IPS DF 4.7 (cell line): ENCODE results near the gene TERB1.

Experiments
- DNase-seq: peaks from one replicate; pipeline ENCODE4 v3.0.0-alpha.2; 2013; ENCODE audit warnings: low spot score; ENCODE audit errors: extremely low read depth

Gene TERB1

GRCh38 chr16:66801320-66802105, at the start of gene TERB1:
TERB1 (minus strand) TSS chr16:66801584; CDS start chr16:66796798, 4,786 bp downstream.
- DNase-seq = no peak

DNA sequence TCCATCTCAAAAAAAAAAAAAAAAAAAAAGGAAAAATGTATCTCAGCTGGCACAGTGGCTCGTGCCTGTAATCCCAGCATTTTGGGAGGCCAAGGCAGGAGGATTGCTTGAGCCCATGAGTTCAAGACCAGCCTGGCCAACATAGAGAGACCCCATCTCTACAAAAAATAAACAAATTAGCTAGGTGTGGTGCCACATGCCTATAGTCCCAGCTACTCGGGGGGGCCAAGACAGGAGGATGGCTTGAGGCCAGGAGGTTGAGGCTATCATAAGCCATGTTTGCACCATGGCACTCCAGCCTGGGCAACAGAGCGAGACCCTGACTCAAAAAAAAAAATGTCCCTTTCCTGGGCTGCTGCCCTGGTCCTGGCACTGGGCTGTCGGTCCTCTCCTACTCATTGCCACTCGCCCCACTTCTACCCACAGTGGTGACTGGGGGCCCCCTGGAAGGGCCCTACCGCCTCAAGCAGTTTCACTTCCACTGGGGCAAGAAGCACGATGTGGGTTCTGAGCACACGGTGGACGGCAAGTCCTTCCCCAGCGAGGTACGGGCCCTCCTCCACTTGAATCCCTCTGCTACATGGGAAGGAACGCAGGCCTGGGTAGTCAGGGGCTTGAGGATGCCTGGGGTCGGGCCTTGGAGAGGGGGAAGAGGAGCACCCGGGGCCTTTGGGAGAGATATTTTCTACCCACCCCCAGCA, 48.9 kb upstream of the TERB1 start:
- DNase-seq = no peak

- DNase-seq = no peak
Measured at GRCh38 chr16:66849549-66849948, 48.2 kb upstream of the TERB1 start.

DNA sequence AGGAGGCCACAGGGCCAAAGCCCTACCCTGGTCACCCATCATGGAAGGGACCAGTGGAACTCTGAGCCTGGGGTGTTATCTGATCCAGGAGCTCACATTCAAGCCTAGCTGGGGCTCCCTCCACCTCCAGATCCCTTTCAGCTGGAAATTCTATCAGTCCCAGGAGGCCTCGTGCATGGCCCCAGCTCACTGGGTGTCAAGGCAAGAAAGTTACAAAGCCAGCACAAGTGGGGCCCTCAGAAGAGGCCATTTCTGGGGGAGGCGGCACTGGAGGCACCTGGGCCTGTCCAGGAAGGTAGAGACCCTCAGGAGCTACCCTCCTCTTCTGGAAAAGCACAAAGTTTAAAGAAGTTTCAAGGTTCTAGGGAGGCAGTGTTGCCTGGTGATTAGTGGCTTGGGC, 47.6 kb upstream of the TERB1 start:
- DNase-seq = no peak

- no peak for DNase-seq
Measured at GRCh38 chr16:66848172-66848571, 46.8 kb upstream of the TERB1 start.

GRCh38 chr16:66847533-66848067, 46.2 kb upstream of the TERB1 start:
- no peak for DNase-seq

- DNase-seq = no peak
Measured at GRCh38 chr16:66846831-66847230, 45.4 kb upstream of the TERB1 start.

DNA sequence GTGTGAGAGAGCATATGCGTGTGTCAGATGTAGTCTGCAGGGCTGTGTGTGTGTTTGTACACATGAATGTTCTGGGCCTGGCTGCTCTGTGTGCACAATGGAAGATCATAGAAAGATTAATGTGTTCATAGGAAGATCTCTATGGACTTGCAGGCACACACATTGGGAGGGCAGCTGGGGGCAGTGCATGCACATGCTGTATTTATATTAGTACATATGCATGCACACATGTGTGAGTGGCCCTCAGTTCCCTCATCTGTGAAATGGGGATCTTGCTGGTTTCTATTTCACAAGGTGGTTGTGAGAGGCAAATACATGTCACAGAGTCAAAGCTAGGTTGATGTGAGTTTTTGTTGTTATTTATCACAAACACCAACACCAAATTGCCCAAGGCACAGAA, 44.9 kb upstream of the TERB1 start:
- no peak for DNase-seq

GRCh38 chr16:66845791-66846221, 44.4 kb upstream of the TERB1 start:
- DNase-seq = no peak

- DNase-seq = no peak
Measured at GRCh38 chr16:66845080-66845410, 43.7 kb upstream of the TERB1 start.

DNA sequence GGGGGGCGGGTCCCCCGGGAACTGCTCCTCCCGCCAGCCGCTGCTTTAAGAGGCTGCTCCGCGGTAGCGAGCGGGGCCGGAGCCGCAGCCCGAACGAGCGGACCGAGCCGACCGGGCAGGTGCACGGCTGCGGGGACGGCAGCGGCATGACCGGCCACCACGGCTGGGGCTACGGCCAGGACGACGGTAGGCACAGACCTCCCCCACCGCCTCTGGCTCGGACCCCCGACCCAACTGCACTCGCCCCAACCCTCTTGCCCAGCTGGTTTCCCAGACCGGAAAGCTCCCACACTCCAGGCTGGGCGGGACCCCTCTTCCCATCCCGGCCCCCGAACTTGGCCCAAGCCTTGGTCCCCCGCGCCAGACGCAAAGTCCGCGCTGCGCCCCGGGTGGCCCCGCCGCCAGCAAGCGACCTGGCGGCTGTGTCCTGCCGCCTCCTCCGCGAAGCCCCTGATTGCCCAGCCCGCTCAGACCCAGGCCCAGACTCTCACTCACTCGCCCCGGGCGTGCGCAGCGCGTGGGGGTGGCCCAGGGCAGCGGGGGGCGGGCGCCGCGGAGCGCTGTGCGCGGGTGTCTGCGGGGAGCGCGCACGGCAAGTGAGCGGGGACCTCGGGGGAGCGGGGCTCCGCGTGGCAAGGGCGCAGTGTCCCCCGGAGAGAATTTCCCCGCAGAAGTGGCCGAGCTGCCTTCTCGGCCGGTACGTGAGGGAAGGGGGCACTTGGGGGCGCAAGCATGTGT, 43.1 kb upstream of the TERB1 start, which contains the start of gene CA7:
Gene CA7 (plus strand): TSS at position 73 of the 738 bp plus-strand sequence. CDS start 74 bp downstream, at position 147.
- DNase-seq = no peak

DNA sequence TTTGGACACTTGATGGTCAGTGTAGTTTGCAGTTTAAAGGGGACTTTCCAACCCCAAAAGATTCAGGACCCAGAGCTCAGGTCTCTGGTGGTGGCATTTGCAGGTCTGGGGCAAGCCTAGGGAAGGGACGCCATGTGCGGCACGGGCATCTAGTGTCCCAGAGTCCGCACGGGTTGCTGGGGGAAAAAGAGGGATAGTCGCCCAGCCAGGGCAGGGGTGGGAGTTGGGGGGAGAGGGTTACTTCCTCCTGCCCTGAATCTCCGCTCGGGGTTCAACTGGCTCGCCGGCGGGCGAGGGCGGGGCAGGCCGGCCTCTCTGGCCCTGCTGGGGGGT, 42.6 kb upstream of the TERB1 start:
- DNase-seq = no peak

DNA sequence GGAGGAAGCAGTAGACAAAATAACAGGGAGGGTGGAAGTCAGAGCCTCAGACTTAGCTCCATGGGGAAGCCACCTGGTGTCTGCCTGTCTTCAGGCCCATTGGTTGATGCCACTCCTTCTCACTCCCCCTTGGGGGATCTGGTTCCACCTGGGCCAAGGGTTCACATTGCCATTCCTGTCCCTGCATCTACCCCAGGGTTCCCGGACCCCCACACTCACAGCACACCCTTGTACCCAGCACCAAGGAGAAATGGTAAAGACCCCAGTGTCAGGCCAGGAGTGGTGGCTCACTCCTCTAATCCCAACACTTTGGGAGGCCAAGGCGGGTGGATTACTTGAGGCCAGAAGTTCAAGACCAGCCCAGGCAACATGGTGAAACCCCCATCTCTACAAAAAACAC, 41.8 kb upstream of the TERB1 start:
- DNase-seq = no peak

GRCh38 chr16:66842765-66843164, 41.4 kb upstream of the TERB1 start:
- DNase-seq = no peak

DNA sequence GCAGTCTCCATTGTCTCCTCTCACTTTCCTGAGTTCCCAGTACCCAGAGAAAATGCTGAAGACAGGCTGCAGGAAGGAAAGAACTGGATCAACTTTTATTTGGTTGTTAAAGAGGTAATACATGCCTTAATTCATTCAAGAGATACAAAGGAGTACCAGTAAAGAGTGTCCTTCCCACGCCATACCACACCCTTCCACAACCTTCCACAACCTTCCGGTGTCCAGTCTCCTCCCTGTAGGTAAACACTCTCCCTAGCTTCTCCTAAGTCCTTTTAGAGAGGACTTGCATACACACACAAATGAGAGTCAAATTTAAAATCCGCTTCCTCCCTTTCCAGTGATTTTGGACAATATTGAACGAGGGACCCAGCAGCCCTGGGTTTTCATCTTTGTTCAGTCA, 40.0 kb upstream of the TERB1 start:
- no peak for DNase-seq

DNA sequence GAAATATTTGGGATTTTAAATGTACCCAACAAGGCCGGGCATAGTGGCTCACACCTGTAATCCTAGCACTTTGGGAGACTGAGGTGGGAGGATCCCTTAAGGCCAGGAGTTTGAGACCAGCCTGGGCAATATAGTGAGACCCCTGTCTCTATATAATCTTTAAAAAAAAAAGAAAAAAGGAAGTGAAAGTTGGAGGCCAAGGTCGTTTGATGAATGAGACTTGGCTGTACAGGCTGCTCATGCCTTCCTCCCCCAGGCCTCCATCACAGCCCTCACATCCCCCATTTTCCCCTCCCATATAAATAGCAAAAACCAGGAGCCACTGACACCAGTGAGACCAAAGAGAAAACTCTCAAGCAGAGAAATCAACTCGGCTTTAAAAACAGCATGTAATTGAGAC, 39.5 kb upstream of the TERB1 start:
- no peak for DNase-seq

DNA sequence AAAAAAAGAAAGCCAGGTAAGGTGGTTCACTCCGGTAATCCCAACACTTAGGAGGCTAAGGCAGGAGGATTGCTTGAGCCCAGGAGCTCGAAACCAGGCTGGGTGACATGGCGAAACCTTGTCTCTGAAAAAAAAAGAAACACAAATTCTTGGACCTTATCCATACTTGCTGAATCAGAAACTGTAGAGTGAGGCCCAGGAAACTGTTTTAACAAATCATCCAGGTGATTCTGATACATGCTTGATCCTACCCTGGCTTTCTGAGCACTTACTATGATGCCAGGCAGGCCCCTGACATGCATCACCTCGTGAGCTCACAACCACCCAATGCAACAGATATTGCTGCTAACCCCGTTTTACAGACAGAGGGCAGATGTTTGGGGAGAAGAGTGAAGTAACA, 33.4 kb upstream of the TERB1 start:
- DNase-seq = no peak

- DNase-seq = no peak
Measured at GRCh38 chr16:66832661-66833305, 31.4 kb upstream of the TERB1 start.

- DNase-seq = no peak
Measured at GRCh38 chr16:66832190-66832589, 30.8 kb upstream of the TERB1 start.

DNA sequence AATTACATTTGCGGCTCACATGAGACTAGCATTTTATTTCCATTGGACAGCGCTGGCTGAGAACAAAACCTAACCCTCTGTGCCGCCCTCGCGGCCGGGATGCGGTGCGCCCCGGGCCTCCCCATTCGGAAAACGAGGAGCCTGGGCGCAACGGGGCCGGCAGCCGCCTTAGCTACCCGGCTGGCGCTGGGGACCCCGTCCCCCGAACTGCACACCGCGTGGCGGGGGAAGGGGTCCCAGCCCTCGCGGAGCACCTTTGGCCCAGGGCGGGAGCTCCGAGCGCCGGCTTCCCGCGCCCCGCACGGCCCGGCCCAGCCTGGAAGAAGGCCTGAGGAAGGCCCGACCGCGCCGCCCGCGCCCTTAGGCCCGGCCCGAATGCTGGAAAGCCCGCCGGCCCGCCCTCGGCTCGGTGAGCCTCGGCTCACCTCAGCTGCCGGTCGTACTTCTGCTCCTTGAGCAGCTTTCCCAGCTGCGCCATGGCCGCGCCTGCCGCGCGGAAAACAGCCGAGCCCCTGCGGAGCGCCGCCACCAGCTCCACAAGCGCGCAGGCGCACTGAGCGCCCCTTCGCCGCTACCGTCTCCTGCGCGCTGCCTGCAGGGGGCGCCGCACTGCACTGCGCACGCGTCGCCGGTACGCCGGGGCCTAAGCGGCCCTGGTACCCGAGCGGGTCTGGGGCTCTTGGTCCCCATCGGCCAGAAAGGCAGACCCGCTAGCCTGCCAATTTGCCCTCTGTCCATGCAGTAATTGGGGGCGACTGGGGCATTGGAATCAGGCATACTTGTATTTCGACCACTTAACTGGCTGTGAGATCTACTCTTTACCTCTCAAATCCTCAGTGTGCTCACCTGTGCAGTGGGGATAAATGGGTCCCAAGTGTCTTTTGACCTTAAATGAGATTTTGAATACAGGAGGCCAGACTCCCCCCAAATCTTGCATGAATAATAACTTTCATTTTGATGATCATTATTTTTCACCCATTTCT, 29.3 kb upstream of the TERB1 start, which contains the start of gene NAE1:
Gene NAE1 (minus strand): TSS at position 555 of the 983 bp plus-strand sequence. CDS start 77 bp downstream, at position 478.
- DNase-seq = peak; percentile 56
